ENCODE measurements around the gene GSG1L.

The GSG1L gene

GRCh38 chr16:27922433-27922832 is 141.1 kb downstream of the GSG1L start:
- WGBS, 2 donors (ENCODE audit: extremely low coverage in 2 of 2, insufficient read length in 2 of 2, insufficient replicate concordance in 1 of 2): 100% methylated on average over 2 of the region's 6 CpGs; no CpG with 5 or more reads in 1 of the 2 donors
- Histone ChIP-seq H2BK120ac (ENCODE audit: low read depth, low read length) (no peak overlapping the region), H3K4me1 (ENCODE audit: control insufficient read depth in 2 of 2, insufficient read depth in 1 of 2, low read depth in 1 of 2, low read length in 2 of 2) (no peaks in the 10 kb centered on the region), H3K79me1 (ENCODE audit: low read depth, low read length) (no peaks in the 10 kb centered on the region), H3K23ac (ENCODE audit: low read depth, low read length, poor library complexity) (no peak overlapping the region), H3K27ac (replicated peaks; ENCODE audit: low read length) (no peak overlapping the region), H3K4ac (ENCODE audit: low read length) (no peak overlapping the region), H3K14ac (ENCODE audit: low read length) (no peak overlapping the region), H2AK5ac (ENCODE audit: low read depth, low read length) (no peak overlapping the region), H2BK5ac (ENCODE audit: low read length) (no peak overlapping the region), H3K18ac (ENCODE audit: low read length) (no peak overlapping the region), H4K8ac (ENCODE audit: low read depth, low read length) (no peak overlapping the region), H3K9ac (ENCODE audit: low read depth, low read length, poor library complexity) (no peak overlapping the region), H3K9me3 (replicated peaks in 1 of 2; ENCODE audit: control insufficient read depth in 2 of 2, insufficient read depth in 1 of 2, low read depth in 1 of 2, low read length in 2 of 2) (no peaks in the 10 kb centered on the region), H3K4me2 (ENCODE audit: insufficient read depth, low read length, poor library complexity, severe bottlenecking) (no peak overlapping the region), H3K4me3 (ENCODE audit: low read length in 2 of 2) (no peak overlapping the region), H3K36me3 (replicated peaks in 1 of 2; ENCODE audit: control insufficient read depth in 2 of 2, insufficient read depth in 2 of 2, low read length in 2 of 2) (no peaks in the 10 kb centered on the region), H2AFZ (ENCODE audit: low read length) (no peak overlapping the region), H2BK12ac (ENCODE audit: low read length) (no peak overlapping the region), H3K27me3 (ENCODE audit: control insufficient read depth in 3 of 3, insufficient read depth in 3 of 3, low read depth in 1 of 3, low read length in 3 of 3) (peaks cover 0 to 11% (median 2%) of the 10 kb centered on the region in 3 experiments), H4K91ac (ENCODE audit: low read depth, low read length, poor library complexity) (no peak overlapping the region), H2BK15ac (ENCODE audit: low read length) (no peak overlapping the region)
- peak; percentile 15 for DNase-seq (ENCODE audit: low spot score)

DNA sequence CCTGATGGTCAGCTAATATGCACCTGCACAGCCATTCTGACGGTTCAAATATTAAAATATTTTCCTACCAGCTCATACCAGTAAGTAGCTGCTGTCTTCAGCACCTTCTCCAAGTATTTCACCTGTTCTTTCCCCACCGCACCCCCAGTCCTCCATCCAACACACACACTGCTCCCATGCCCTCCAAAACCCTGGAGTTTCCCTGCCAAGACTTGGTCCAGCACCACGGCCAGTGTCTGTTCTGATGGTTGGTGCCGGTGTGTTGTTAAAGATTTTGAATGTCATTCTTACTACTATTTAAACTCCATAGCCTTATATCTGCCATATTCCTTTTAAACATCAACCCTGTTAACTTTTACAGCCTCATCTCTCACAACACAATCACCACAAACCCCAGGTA is 142.4 kb downstream of the GSG1L start:
- no peak overlapping the region for H4K91ac ChIP-seq (ENCODE audit: low read depth, low read length, poor library complexity)
- H2BK5ac ChIP-seq (ENCODE audit: low read length): no peak overlapping the region
- H3K9ac ChIP-seq (ENCODE audit: low read depth, low read length, poor library complexity): no peak overlapping the region
- no peak overlapping the region for H2BK15ac ChIP-seq (ENCODE audit: low read length)
- no peak overlapping the region for H3K23ac ChIP-seq (ENCODE audit: low read depth, low read length, poor library complexity)
- H3K27ac ChIP-seq (replicated peaks; ENCODE audit: low read length): no peak overlapping the region
- no peak for DNase-seq (ENCODE audit: low spot score)
- H2BK12ac ChIP-seq (ENCODE audit: low read length): no peak overlapping the region
- no peak overlapping the region for H2BK120ac ChIP-seq (ENCODE audit: low read depth, low read length)
- no peak overlapping the region for H3K4me2 ChIP-seq (ENCODE audit: insufficient read depth, low read length, poor library complexity, severe bottlenecking)
- no peak overlapping the region for H2AK5ac ChIP-seq (ENCODE audit: low read depth, low read length)
- no CpG with 5 or more reads among the region's 4 CpGs for WGBS, 2 donors (ENCODE audit: extremely low coverage in 2 of 2, insufficient read length in 2 of 2, insufficient replicate concordance in 1 of 2)
- peaks cover 0 to 11% (median 2%) of the 10 kb centered on the region in 3 experiments for H3K27me3 ChIP-seq (ENCODE audit: control insufficient read depth in 3 of 3, insufficient read depth in 3 of 3, low read depth in 1 of 3, low read length in 3 of 3)
- no peaks in the 10 kb centered on the region for H3K4me1 ChIP-seq (ENCODE audit: control insufficient read depth in 2 of 2, insufficient read depth in 1 of 2, low read depth in 1 of 2, low read length in 2 of 2)
- H3K4me3 ChIP-seq (ENCODE audit: low read length in 2 of 2): no peak overlapping the region
- no peaks in the 10 kb centered on the region for H3K36me3 ChIP-seq (replicated peaks in 1 of 2; ENCODE audit: control insufficient read depth in 2 of 2, insufficient read depth in 2 of 2, low read length in 2 of 2)
- no peak overlapping the region for H2AFZ ChIP-seq (ENCODE audit: low read length)
- H3K9me3 ChIP-seq (replicated peaks in 1 of 2; ENCODE audit: control insufficient read depth in 2 of 2, insufficient read depth in 1 of 2, low read depth in 1 of 2, low read length in 2 of 2): no peaks in the 10 kb centered on the region
- no peak overlapping the region for H3K18ac ChIP-seq (ENCODE audit: low read length)
- H3K14ac ChIP-seq (ENCODE audit: low read length): no peak overlapping the region
- H4K8ac ChIP-seq (ENCODE audit: low read depth, low read length): no peak overlapping the region
- H3K4ac ChIP-seq (ENCODE audit: low read length): no peak overlapping the region
- no peaks in the 10 kb centered on the region for H3K79me1 ChIP-seq (ENCODE audit: low read depth, low read length)

- Histone ChIP-seq H3K36me3 (replicated peaks in 1 of 2; ENCODE audit: control insufficient read depth in 2 of 2, insufficient read depth in 2 of 2, low read length in 2 of 2) (no peaks in the 10 kb centered on the region), H3K4me3 (ENCODE audit: low read length in 2 of 2) (no peak overlapping the region), H3K27me3 (ENCODE audit: control insufficient read depth in 3 of 3, insufficient read depth in 3 of 3, low read depth in 1 of 3, low read length in 3 of 3) (peaks cover 0 to 11% (median 2%) of the 10 kb centered on the region in 3 experiments), H2AFZ (ENCODE audit: low read length) (peak overlapping the region; percentile 70), H2BK15ac (ENCODE audit: low read length) (no peak overlapping the region), H3K4me2 (ENCODE audit: insufficient read depth, low read length, poor library complexity, severe bottlenecking) (peak overlapping the region; percentile 15), H2BK120ac (ENCODE audit: low read depth, low read length) (no peak overlapping the region), H3K4me1 (ENCODE audit: control insufficient read depth in 2 of 2, insufficient read depth in 1 of 2, low read depth in 1 of 2, low read length in 2 of 2) (no peaks in the 10 kb centered on the region), H3K23ac (ENCODE audit: low read depth, low read length, poor library complexity) (no peak overlapping the region), H2AK5ac (ENCODE audit: low read depth, low read length) (no peak overlapping the region), H3K9me3 (replicated peaks in 1 of 2; ENCODE audit: control insufficient read depth in 2 of 2, insufficient read depth in 1 of 2, low read depth in 1 of 2, low read length in 2 of 2) (no peaks in the 10 kb centered on the region), H2BK5ac (ENCODE audit: low read length) (no peak overlapping the region), H3K79me1 (ENCODE audit: low read depth, low read length) (no peaks in the 10 kb centered on the region), H3K4ac (ENCODE audit: low read length) (no peak overlapping the region), H2BK12ac (ENCODE audit: low read length) (no peak overlapping the region), H3K27ac (replicated peaks; ENCODE audit: low read length) (no peak overlapping the region), H4K8ac (ENCODE audit: low read depth, low read length) (no peak overlapping the region), H3K18ac (ENCODE audit: low read length) (no peak overlapping the region), H4K91ac (ENCODE audit: low read depth, low read length, poor library complexity) (no peak overlapping the region), H3K14ac (ENCODE audit: low read length) (no peak overlapping the region), H3K9ac (ENCODE audit: low read depth, low read length, poor library complexity) (no peak overlapping the region)
- DNase-seq (ENCODE audit: low spot score): peak; percentile 35
- WGBS, 2 donors (ENCODE audit: extremely low coverage in 2 of 2, insufficient read length in 2 of 2, insufficient replicate concordance in 1 of 2): no CpG with 5 or more reads among the region's 11 CpGs
Observed at GRCh38 chr16:27920391-27920891, 143.1 kb downstream of the GSG1L start.

GRCh38 chr16:27918755-27919154 is 144.8 kb downstream of the GSG1L start:
- H4K91ac ChIP-seq (ENCODE audit: low read depth, low read length, poor library complexity): no peak overlapping the region
- no peak overlapping the region for H3K4me3 ChIP-seq (ENCODE audit: low read length in 2 of 2)
- no peak overlapping the region for H2BK5ac ChIP-seq (ENCODE audit: low read length)
- H3K14ac ChIP-seq (ENCODE audit: low read length): no peak overlapping the region
- no CpG with 5 or more reads among the region's 5 CpGs for WGBS, 2 donors (ENCODE audit: extremely low coverage in 2 of 2, insufficient read length in 2 of 2, insufficient replicate concordance in 1 of 2)
- H2AFZ ChIP-seq (ENCODE audit: low read length): no peak overlapping the region
- H3K18ac ChIP-seq (ENCODE audit: low read length): no peak overlapping the region
- H2BK120ac ChIP-seq (ENCODE audit: low read depth, low read length): no peak overlapping the region
- no peak overlapping the region for H3K23ac ChIP-seq (ENCODE audit: low read depth, low read length, poor library complexity)
- no peaks in the 10 kb centered on the region for H3K4me1 ChIP-seq (ENCODE audit: control insufficient read depth in 2 of 2, insufficient read depth in 1 of 2, low read depth in 1 of 2, low read length in 2 of 2)
- no peaks in the 10 kb centered on the region for H3K79me1 ChIP-seq (ENCODE audit: low read depth, low read length)
- no peak overlapping the region for H3K27ac ChIP-seq (replicated peaks; ENCODE audit: low read length)
- no peaks in the 10 kb centered on the region for H3K9me3 ChIP-seq (replicated peaks in 1 of 2; ENCODE audit: control insufficient read depth in 2 of 2, insufficient read depth in 1 of 2, low read depth in 1 of 2, low read length in 2 of 2)
- H2AK5ac ChIP-seq (ENCODE audit: low read depth, low read length): no peak overlapping the region
- no peak overlapping the region for H2BK15ac ChIP-seq (ENCODE audit: low read length)
- no peak overlapping the region for H2BK12ac ChIP-seq (ENCODE audit: low read length)
- no peak overlapping the region for H3K9ac ChIP-seq (ENCODE audit: low read depth, low read length, poor library complexity)
- DNase-seq (ENCODE audit: low spot score): no peak
- no peak overlapping the region for H3K4ac ChIP-seq (ENCODE audit: low read length)
- H4K8ac ChIP-seq (ENCODE audit: low read depth, low read length): no peak overlapping the region
- H3K36me3 ChIP-seq (replicated peaks in 1 of 2; ENCODE audit: control insufficient read depth in 2 of 2, insufficient read depth in 2 of 2, low read length in 2 of 2): no peaks in the 10 kb centered on the region
- no peak overlapping the region for H3K4me2 ChIP-seq (ENCODE audit: insufficient read depth, low read length, poor library complexity, severe bottlenecking)
- peaks cover 0 to 11% (median 2%) of the 10 kb centered on the region in 3 experiments for H3K27me3 ChIP-seq (ENCODE audit: control insufficient read depth in 3 of 3, insufficient read depth in 3 of 3, low read depth in 1 of 3, low read length in 3 of 3)
